Activated CD4-positive, alpha-beta memory T cell treated with anti-CD3 and anti-CD28 coated beads for 36 hours (primary cell): ENCODE data around the gene CD2. TPM values are rescaled to one million over a fixed set of nuclear protein-coding genes. Genes with fewer than 3 reads are reported as not detected.

Experiments used
- CTCF ChIA-PET: fragments of 350-600 bp; sonication (Branson Sonifier 250); formaldehyde crosslinking; loops from one replicate; lab custom pipeline; 2021; ENCODE audit warnings: antibody characterized with exemption, inconsistent platforms; lab: Charles Lee
- POLR2A ChIA-PET: fragments of 350-600 bp; sonication (Branson Sonifier 250); formaldehyde crosslinking; loops from one replicate; lab custom pipeline; 2021; ENCODE audit warnings: antibody characterized with exemption; lab: Charles Lee
- DNase-seq: peaks from one replicate; pipeline ENCODE4 v3.0.0-alpha.2; 2020
- H3K27ac Mint-ChIP-seq: one replicate; pipeline ENCODE4 v1.8.0; 2021; ENCODE audit warnings: mixed read lengths
- H3K27me3 Mint-ChIP-seq: one replicate; pipeline ENCODE4 v1.8.0; 2021; ENCODE audit warnings: mixed read lengths
- H3K36me3 Mint-ChIP-seq: one replicate; pipeline ENCODE4 v1.8.0; 2021; ENCODE audit warnings: mixed read lengths
- H3K4me1 Mint-ChIP-seq: one replicate; pipeline ENCODE4 v1.8.0; 2021; ENCODE audit warnings: low read depth, mixed read lengths
- H3K4me3 Mint-ChIP-seq: one replicate; pipeline ENCODE4 v1.8.0; 2021; ENCODE audit warnings: mild to moderate bottlenecking, mixed read lengths
- H3K9me3 Mint-ChIP-seq: one replicate; pipeline ENCODE4 v1.8.0; 2021; ENCODE audit warnings: mixed read lengths
- intact Hi-C: fragments of 100-400 bp; cut with micrococcal nuclease; formaldehyde crosslinking; loops from one replicate; pipeline ENCODE4 v1.15.1; 2023
- total RNA-seq, 2 experiments: library from RNA; stranded (reverse); gene quantifications; one replicate each; pipeline ENCODE4 v1.2.3, GENCODE V29; 2021

The CD2 gene
- total RNA-seq, 2 experiments from 2014 or later = 335 to 355 TPM

- peaks cover 3% of the 10 kb centered on the region for H3K27me3 Mint-ChIP-seq
- peaks cover 97% of the 10 kb centered on the region for H3K4me1 Mint-ChIP-seq
- peak overlapping the region; percentile 99 for H3K4me3 Mint-ChIP-seq
- intact Hi-C loops = loop anchor here (5.0 to 10.0 kb wide), 2 partner anchors 390 to 598 kb away; partner anchors contain the start of gene MAN1A2
- peak overlapping the region; percentile 99 for H3K27ac Mint-ChIP-seq
- H3K36me3 Mint-ChIP-seq = peaks cover 91% of the 10 kb centered on the region
- peak; percentile 69 for DNase-seq
- ChIA-PET CTCF (interaction anchor here (1.4 to 10.8 kb wide), 7 partner anchors 12 to 293 kb away, joined by 5 to 181 read pairs (median 23); partner anchors contain the start of genes CD2 and TTF2), POLR2A (interaction anchor here (0.7 to 19.5 kb wide), 10 partner anchors 10 to 893 kb away, joined by 3 to 1099 read pairs (median 91); partner anchors contain the start of genes CD2 and TTF2)
- no peaks in the 10 kb centered on the region for H3K9me3 Mint-ChIP-seq
These were observed 12.6 kb downstream of the CD2 start for GRCh38 chr1:116766616-116767469.

GRCh38 chr1:116767782-116768382 is 13.7 kb downstream of the CD2 start:
- Mint-ChIP-seq H3K36me3 (peaks cover 87% of the 10 kb centered on the region), H3K4me1 (peaks cover 97% of the 10 kb centered on the region), H3K4me3 (peak overlapping the region; percentile 99), H3K27ac (peak overlapping the region; percentile 99), H3K27me3 (peaks cover 3% of the 10 kb centered on the region), H3K9me3 (no peaks in the 10 kb centered on the region)
- POLR2A ChIA-PET = interaction anchor here (0.8 to 19.5 kb wide), 10 partner anchors 10 to 294 kb away, joined by 3 to 1099 read pairs (median 76); partner anchors contain the start of genes CD2 and TTF2
- peak; percentile 38 for DNase-seq
- CTCF ChIA-PET = interaction anchor here (0.6 to 10.8 kb wide), 10 partner anchors 13 to 361 kb away, joined by 3 to 181 read pairs (median 8); partner anchors contain the start of genes CD2 and TTF2
- intact Hi-C loops = loop anchor here (2.0 to 10.0 kb wide), 4 partner anchors 211 to 597 kb away; partner anchors contain the start of genes MAN1A2 and TTF2

DNA sequence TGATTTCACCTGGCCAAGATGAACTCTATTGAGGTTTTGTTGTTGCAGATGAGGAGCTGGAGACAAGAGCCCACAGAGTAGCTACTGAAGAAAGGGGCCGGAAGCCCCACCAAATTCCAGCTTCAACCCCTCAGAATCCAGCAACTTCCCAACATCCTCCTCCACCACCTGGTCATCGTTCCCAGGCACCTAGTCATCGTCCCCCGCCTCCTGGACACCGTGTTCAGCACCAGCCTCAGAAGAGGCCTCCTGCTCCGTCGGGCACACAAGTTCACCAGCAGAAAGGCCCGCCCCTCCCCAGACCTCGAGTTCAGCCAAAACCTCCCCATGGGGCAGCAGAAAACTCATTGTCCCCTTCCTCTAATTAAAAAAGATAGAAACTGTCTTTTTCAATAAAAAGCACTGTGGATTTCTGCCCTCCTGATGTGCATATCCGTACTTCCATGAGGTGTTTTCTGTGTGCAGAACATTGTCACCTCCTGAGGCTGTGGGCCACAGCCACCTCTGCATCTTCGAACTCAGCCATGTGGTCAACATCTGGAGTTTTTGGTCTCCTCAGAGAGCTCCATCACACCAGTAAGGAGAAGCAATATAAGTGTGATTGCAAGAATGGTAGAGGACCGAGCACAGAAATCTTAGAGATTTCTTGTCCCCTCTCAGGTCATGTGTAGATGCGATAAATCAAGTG is 14.3 kb downstream of the CD2 start:
- ChIA-PET POLR2A (interaction anchor here (0.8 to 19.5 kb wide), 11 partner anchors 10 to 294 kb away, joined by 3 to 1099 read pairs (median 25); partner anchors contain the start of genes CD2 and TTF2), CTCF (interaction anchor here (0.6 to 10.8 kb wide), 15 partner anchors 14 to 658 kb away, joined by 3 to 181 read pairs (median 5); partner anchors contain the start of genes CD2 and TTF2)
- Mint-ChIP-seq H3K9me3 (no peaks in the 10 kb centered on the region), H3K4me3 (peak overlapping the region; percentile 99), H3K27ac (peak overlapping the region; percentile 99), H3K27me3 (peaks cover 3% of the 10 kb centered on the region), H3K4me1 (peaks cover 97% of the 10 kb centered on the region), H3K36me3 (peaks cover 85% of the 10 kb centered on the region)
- DNase-seq = peak; percentile 29
- intact Hi-C loops = loop anchor here (1.0 to 10.0 kb wide), 10 partner anchors 14 to 596 kb away; partner anchors contain the start of genes CD2, MAN1A2 and TTF2

DNA sequence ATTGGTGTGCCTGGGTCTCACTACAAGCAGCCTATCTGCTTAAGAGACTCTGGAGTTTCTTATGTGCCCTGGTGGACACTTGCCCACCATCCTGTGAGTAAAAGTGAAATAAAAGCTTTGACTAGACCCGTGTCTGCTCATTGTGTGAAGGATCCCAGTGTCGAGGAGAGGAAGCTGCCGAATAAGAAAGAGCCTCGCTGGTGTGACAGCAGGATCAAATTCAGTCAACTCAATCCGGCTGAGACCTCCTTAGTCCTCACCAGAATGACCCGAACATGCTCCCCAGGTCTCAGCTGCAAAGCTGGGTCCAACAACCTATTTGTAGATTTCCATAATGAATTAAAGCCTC is 14.8 kb downstream of the CD2 start:
- Mint-ChIP-seq H3K4me1 (peaks cover 94% of the 10 kb centered on the region), H3K27me3 (peaks cover 3% of the 10 kb centered on the region), H3K9me3 (no peaks in the 10 kb centered on the region), H3K4me3 (peak overlapping the region; percentile 99), H3K36me3 (peaks cover 84% of the 10 kb centered on the region), H3K27ac (peak overlapping the region; percentile 99)
- ChIA-PET CTCF (interaction anchor here (0.6 to 10.8 kb wide), 17 partner anchors 14 to 658 kb away, joined by 3 to 181 read pairs (median 5); partner anchors contain the start of genes CD2 and TTF2), POLR2A (interaction anchor here (0.9 to 19.5 kb wide), 13 partner anchors 9 to 293 kb away, joined by 3 to 1099 read pairs (median 25); partner anchors contain the start of genes CD2 and TTF2)
- DNase-seq = peak; percentile 74
- intact Hi-C loops = loop anchor here (1.0 to 10.0 kb wide), 10 partner anchors 15 to 596 kb away; partner anchors contain the start of genes CD2, MAN1A2 and TTF2

- ChIA-PET POLR2A (interaction anchor here (0.8 to 19.5 kb wide), 14 partner anchors 9 to 293 kb away, joined by 3 to 1099 read pairs (median 22); partner anchors contain the start of genes CD2 and TTF2), CTCF (interaction anchor here (0.8 to 10.8 kb wide), 20 partner anchors 8 to 291 kb away, joined by 3 to 181 read pairs (median 4); partner anchors contain the start of genes CD2 and TTF2)
- H3K9me3 Mint-ChIP-seq = no peaks in the 10 kb centered on the region
- H3K36me3 Mint-ChIP-seq = peaks cover 84% of the 10 kb centered on the region
- peak; percentile 85 for DNase-seq
- peak overlapping the region; percentile 99 for H3K27ac Mint-ChIP-seq
- peaks cover 2% of the 10 kb centered on the region for H3K27me3 Mint-ChIP-seq
- peak overlapping the region; percentile 99 for H3K4me3 Mint-ChIP-seq
- peaks cover 95% of the 10 kb centered on the region for H3K4me1 Mint-ChIP-seq
- intact Hi-C loops = loop anchor here (1.0 to 10.0 kb wide), 10 partner anchors 15 to 595 kb away; partner anchors contain the start of genes CD2, MAN1A2 and TTF2
These were observed 15.3 kb downstream of the CD2 start for GRCh38 chr1:116769561-116769977.

- H3K4me3 Mint-ChIP-seq = peak overlapping the region; percentile 99
- peak overlapping the region; percentile 99 for H3K27ac Mint-ChIP-seq
- H3K27me3 Mint-ChIP-seq = no peaks in the 10 kb centered on the region
- intact Hi-C loops = loop anchor here (1.0 to 10.0 kb wide), 10 partner anchors 16 to 595 kb away; partner anchors contain the start of genes CD2, MAN1A2 and TTF2
- H3K36me3 Mint-ChIP-seq = peaks cover 84% of the 10 kb centered on the region
- ChIA-PET POLR2A (interaction anchor here (0.5 to 19.5 kb wide), 14 partner anchors 8 to 292 kb away, joined by 3 to 1099 read pairs (median 22); partner anchors contain the start of genes CD2 and TTF2), CTCF (interaction anchor here (0.8 to 10.8 kb wide), 20 partner anchors 9 to 290 kb away, joined by 3 to 181 read pairs (median 4); partner anchors contain the start of genes CD2 and TTF2)
- peak; percentile 45 for DNase-seq
- no peaks in the 10 kb centered on the region for H3K9me3 Mint-ChIP-seq
- H3K4me1 Mint-ChIP-seq = peaks cover 91% of the 10 kb centered on the region
These were observed 15.8 kb downstream of the CD2 start for GRCh38 chr1:116769994-116770393.

DNA sequence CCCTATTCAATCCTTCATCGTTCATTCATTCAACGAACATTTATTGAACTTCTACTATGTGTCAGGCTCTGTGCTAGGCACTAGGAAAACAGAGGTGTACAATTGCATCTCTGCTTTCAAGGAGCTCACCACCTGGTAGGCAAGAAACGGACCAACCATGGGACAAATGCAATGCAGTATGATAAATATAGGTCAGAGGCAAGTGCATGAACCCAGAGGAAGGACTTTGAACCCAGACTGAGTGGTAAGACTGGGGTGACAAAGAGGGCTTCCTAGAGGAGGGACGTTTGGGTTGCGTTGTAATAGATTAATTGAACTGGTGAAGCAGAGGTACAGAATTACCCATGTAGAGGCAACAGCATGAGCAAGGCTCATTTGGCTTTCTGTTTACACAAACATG is 16.4 kb downstream of the CD2 start:
- ChIA-PET POLR2A (interaction anchor here (0.5 to 19.5 kb wide), 11 partner anchors 8 to 292 kb away, joined by 3 to 1099 read pairs (median 57); partner anchors contain the start of genes CD2 and TTF2), CTCF (interaction anchor here (1.2 to 10.8 kb wide), 6 partner anchors 10 to 111 kb away, joined by 4 to 181 read pairs (median 14); partner anchors contain the start of gene CD2)
- intact Hi-C loops = no loop called here
- Mint-ChIP-seq H3K36me3 (peaks cover 84% of the 10 kb centered on the region), H3K27ac (peak overlapping the region; percentile 99), H3K4me3 (peak overlapping the region; percentile 99), H3K27me3 (no peaks in the 10 kb centered on the region), H3K9me3 (no peaks in the 10 kb centered on the region), H3K4me1 (peaks cover 85% of the 10 kb centered on the region)
- DNase-seq = peak; percentile 47

GRCh38 chr1:116771997-116772647 is 17.9 kb downstream of the CD2 start:
- H3K4me3 Mint-ChIP-seq = peak overlapping the region; percentile 38
- ChIA-PET POLR2A (interaction anchor here (0.8 to 19.5 kb wide), 11 partner anchors 10 to 395 kb away, joined by 3 to 1099 read pairs (median 57); partner anchors contain the start of genes CD2 and TTF2), CTCF (interaction anchor here (0.6 to 4.4 kb wide), 16 partner anchors 8 to 288 kb away, joined by 3 to 24 read pairs (median 5); partner anchors contain the start of genes CD2 and TTF2)
- intact Hi-C loops = loop anchor here (1.0 kb wide), 1 partner anchor 8 kb away; no protein-coding TSS in a partner anchor
- no peak for DNase-seq
- peak overlapping the region; percentile 99 for H3K27ac Mint-ChIP-seq
- H3K9me3 Mint-ChIP-seq = no peaks in the 10 kb centered on the region
- H3K27me3 Mint-ChIP-seq = no peaks in the 10 kb centered on the region
- peaks cover 80% of the 10 kb centered on the region for H3K36me3 Mint-ChIP-seq
- H3K4me1 Mint-ChIP-seq = peaks cover 81% of the 10 kb centered on the region

DNA sequence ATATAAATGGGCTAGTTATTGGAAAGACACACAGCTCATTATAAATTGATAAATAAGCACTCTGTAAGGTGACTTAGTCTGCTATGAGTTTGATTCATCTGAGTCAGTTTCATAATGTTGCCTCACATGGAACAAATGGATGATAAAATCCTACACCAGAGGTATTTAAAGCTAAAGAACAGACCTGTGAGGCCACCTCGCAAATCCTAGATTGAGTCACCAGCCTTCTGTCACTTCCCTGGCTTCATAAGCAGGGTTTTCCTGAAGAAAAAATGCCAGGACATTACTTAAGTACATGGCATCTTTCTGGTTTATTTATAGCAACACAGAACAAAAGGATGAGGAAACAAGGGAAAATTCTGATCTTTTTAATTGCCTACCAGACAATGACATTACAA is 18.4 kb downstream of the CD2 start:
- ChIA-PET CTCF (interaction anchor here (0.6 to 4.4 kb wide), 15 partner anchors 8 to 287 kb away, joined by 3 to 24 read pairs (median 5); partner anchors contain the start of genes CD2 and TTF2), POLR2A (interaction anchor here (0.8 to 19.5 kb wide), 10 partner anchors 10 to 288 kb away, joined by 3 to 1099 read pairs (median 60); partner anchors contain the start of genes CD2 and TTF2)
- Mint-ChIP-seq H3K4me3 (peak overlapping the region; percentile 46), H3K27me3 (no peaks in the 10 kb centered on the region), H3K27ac (peak overlapping the region; percentile 99), H3K4me1 (peaks cover 81% of the 10 kb centered on the region), H3K9me3 (no peaks in the 10 kb centered on the region), H3K36me3 (peaks cover 80% of the 10 kb centered on the region)
- intact Hi-C loops = loop anchor here (1.0 kb wide), 1 partner anchor 8 kb away; no protein-coding TSS in a partner anchor
- peak; percentile 57 for DNase-seq
